PFSK-1 (cell line): Measurements from ENCODE around the gene P2RX2.

Experiments
- POLR2AphosphoS5 ChIP-seq: IDR thresholded peaks from 2 replicates; pipeline ENCODE4 v1.6.1; 2012; ENCODE audit warnings: low read depth, mild to moderate bottlenecking, control low read depth, low read length, moderate library complexity
- REST ChIP-seq, 2 experiments: IDR thresholded peaks; 2 replicates each; pipeline versions ENCODE4 v1.6.1 to v1.8.0; 2011 to 2012; ENCODE audit warnings: low read depth in 2 of 2, low read length in 2 of 2, control low read depth in 1 of 2, inconsistent platforms in 1 of 2, mild to moderate bottlenecking in 1 of 2, moderate library complexity in 1 of 2; ENCODE audit not compliant: insufficient read depth in 1 of 2
- SIN3A ChIP-seq: IDR thresholded peaks from 2 replicates; pipeline ENCODE4 v1.6.1; 2012; ENCODE audit warnings: mild to moderate bottlenecking, low read length, moderate library complexity, borderline replicate concordance; ENCODE audit not compliant: insufficient read depth
- TAF1 ChIP-seq: IDR thresholded peaks from 2 replicates; pipeline ENCODE4 v1.6.1; 2012; ENCODE audit warnings: low read length, control low read depth, borderline replicate concordance; ENCODE audit not compliant: insufficient read depth

GRCh38 chr12:132629330-132629729 is 10.8 kb downstream of the P2RX2 start:
- TF ChIP-seq POLR2AphosphoS5 = no peak; the same call in 1 of the 2 replicates
- no peak for TF ChIP-seq REST (IDR thresholded peaks at IDR 0.05; ENCODE audit: insufficient read depth in 1 of 2, low read depth in 2 of 2, low read length in 2 of 2)
- TF ChIP-seq TAF1 = no peak
- no peak for TF ChIP-seq SIN3A
